SH-SY5Y (cell line): ENCODE results near the gene DNAJB12.

Experiments used
- GATA2 ChIP-seq: IDR thresholded peaks from 2 replicates; pipeline ENCODE4 v1.6.1; 2011; ENCODE audit warnings: mild to moderate bottlenecking, low read depth, low read length
- GATA3 ChIP-seq: IDR thresholded peaks from 2 replicates; pipeline ENCODE4 v1.6.1; 2011; ENCODE audit warnings: low read depth, mild to moderate bottlenecking, low read length, moderate library complexity

- no peak for TF ChIP-seq GATA2
- no peak for TF ChIP-seq GATA3
Observed at GRCh38 chr10:72379776-72380175, 25.1 kb upstream of the DNAJB12 start.
